ENCODE data around the gene TEC. TPM values are rescaled to one million over a fixed set of nuclear protein-coding genes. Genes with fewer than 3 reads are reported as not detected.

The TEC gene
- total RNA-seq, 1 experiment from 2014 or later = 4.5 TPM

DNA sequence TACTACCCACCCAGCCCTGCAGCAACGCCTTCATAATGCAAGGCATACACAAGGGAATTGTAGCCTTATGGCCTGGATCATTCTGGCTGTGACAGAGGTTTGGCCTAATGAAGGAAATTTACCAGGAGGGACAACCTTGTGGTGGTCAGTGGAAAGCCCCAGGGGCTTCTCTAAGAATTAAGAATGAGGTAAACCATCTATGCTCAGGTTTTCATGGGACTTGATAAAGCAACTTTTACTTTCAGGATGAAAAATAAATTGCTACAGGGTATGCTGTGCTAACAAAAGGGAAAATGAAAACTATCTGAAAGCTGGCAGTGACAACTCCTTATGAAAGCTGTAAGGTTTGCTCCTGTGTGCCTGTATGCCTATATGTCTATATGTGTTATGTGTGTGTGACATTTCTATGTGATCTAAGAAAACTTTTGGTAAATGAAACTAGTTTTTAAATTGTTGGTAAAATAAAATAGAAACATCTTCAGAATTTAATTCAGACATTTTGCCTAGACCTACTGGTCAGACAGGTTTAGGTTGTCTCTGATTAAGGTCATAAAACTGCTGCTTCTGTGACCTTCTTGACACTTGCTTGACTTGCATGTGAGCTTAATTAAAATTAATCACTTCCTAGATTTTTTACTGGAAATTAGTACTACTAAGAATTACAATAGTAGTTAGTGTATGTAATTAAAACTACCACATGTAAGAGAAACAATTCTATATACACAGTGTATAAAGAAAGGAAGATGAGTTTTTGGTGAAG, 115.7 kb downstream of the TEC start:
- DNase-seq (ENCODE audit: low read depth, low spot score) = no peak
- H3K27me3 ChIP-seq (ENCODE audit: insufficient read depth, low read length) = no peaks in the 10 kb centered on the region
- ChIA-PET CTCF (no interaction called here), POLR2A (no interaction called here), RAD21 (ENCODE audit: low non-redundant PET in 1 of 2, low total read pairs in 2 of 2, uncharacterized antibody in 2 of 2, unreplicated experiment in 2 of 2) (no interaction called here)
- H3K27ac ChIP-seq (ENCODE audit: low read depth, low read length) = no peak overlapping the region
- no peak for ATAC-seq
- H3K4me1 ChIP-seq (ENCODE audit: control insufficient read depth in 1 of 2, insufficient read depth in 2 of 2, low read length in 2 of 2) = no peaks in the 10 kb centered on the region
- no peaks in the 10 kb centered on the region for H3K79me2 ChIP-seq (ENCODE audit: insufficient read depth, low read length)
- H3K36me3 ChIP-seq (ENCODE audit: control insufficient read depth in 1 of 2, insufficient read depth in 2 of 2, low read length in 2 of 2) = peaks cover 2 to 9% of the 10 kb centered on the region in 2 experiments; a peak in 2 of 4 replicates
- H2AFZ ChIP-seq (ENCODE audit: low read depth, low read length, poor library complexity, severe bottlenecking) = no peak overlapping the region
- no peaks in the 10 kb centered on the region for H3K9me2 ChIP-seq (ENCODE audit: insufficient read depth)
- H3K9me3 ChIP-seq (ENCODE audit: control insufficient read depth in 1 of 2, insufficient read depth in 1 of 2, low read depth in 1 of 2, low read length in 2 of 2) = no peaks in the 10 kb centered on the region
- intact Hi-C loops (cut with micrococcal nuclease) = no loop called here
- H3K4me3 ChIP-seq (replicated peaks in 1 of 2; ENCODE audit: low read depth in 1 of 2, low read length in 2 of 2) = no peak overlapping the region
- no peak overlapping the region for H3K9ac ChIP-seq (ENCODE audit: low read length)
- no peak overlapping the region for H3K4me2 ChIP-seq (ENCODE audit: low read length)
- H4K20me1 ChIP-seq (ENCODE audit: insufficient read depth) = no peaks in the 10 kb centered on the region
- BruUV-seq (replicated peaks) = no TSS peak
- TF ChIP-seq EZH2 (IDR thresholded peaks at IDR 0.05) (no peak), CBX3 (IDR thresholded peaks at IDR 0.05; ENCODE audit: low read depth) (peak; percentile 51; the same call in 1 of the 2 replicates)

DNA sequence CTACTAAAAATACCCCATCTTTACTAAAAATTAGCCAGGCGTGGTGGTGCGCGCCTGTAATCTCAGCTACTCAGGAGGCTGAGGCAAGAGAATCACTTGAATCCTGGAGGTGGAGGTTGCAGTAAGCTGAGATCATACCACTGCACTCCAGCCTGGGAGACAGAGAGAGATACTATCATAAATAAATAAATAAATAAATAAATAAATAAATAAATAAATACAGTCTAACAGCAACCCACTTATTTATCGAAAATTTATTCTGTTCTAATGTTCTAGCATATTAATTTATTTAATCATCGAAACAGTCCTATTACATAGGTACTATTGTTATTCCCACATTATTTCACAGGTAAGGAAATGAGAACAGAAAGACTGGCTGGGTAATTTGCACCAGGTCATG, 117.4 kb downstream of the TEC start:
- Histone ChIP-seq H3K9me2 (ENCODE audit: insufficient read depth) (no peaks in the 10 kb centered on the region), H4K20me1 (ENCODE audit: insufficient read depth) (no peaks in the 10 kb centered on the region), H3K36me3 (ENCODE audit: control insufficient read depth in 1 of 2, insufficient read depth in 2 of 2, low read length in 2 of 2) (peaks cover 2 to 9% of the 10 kb centered on the region in 2 experiments; a peak in 2 of 4 replicates), H3K9ac (ENCODE audit: low read length) (no peak overlapping the region), H3K4me2 (ENCODE audit: low read length) (no peak overlapping the region), H3K79me2 (ENCODE audit: insufficient read depth, low read length) (no peaks in the 10 kb centered on the region), H3K27ac (ENCODE audit: low read depth, low read length) (no peak overlapping the region), H3K9me3 (ENCODE audit: control insufficient read depth in 1 of 2, insufficient read depth in 1 of 2, low read depth in 1 of 2, low read length in 2 of 2) (no peaks in the 10 kb centered on the region), H3K27me3 (ENCODE audit: insufficient read depth, low read length) (no peaks in the 10 kb centered on the region), H3K4me1 (ENCODE audit: control insufficient read depth in 1 of 2, insufficient read depth in 2 of 2, low read length in 2 of 2) (no peaks in the 10 kb centered on the region), H2AFZ (ENCODE audit: low read depth, low read length, poor library complexity, severe bottlenecking) (no peak overlapping the region), H3K4me3 (replicated peaks in 1 of 2; ENCODE audit: low read depth in 1 of 2, low read length in 2 of 2) (no peak overlapping the region)
- CTCF ChIA-PET = no interaction called here
- ATAC-seq (no peak), DNase-seq (ENCODE audit: low read depth, low spot score) (no peak)
- no TSS peak for BruUV-seq (replicated peaks)
- TF ChIP-seq SRF (IDR thresholded peaks at IDR 0.05; ENCODE audit: low read depth) (no peak), RAD21 (IDR thresholded peaks at IDR 0.05; ENCODE audit: low read depth) (no peak)
- intact Hi-C loops (cut with micrococcal nuclease) = no loop called here
- RAD21 ChIA-PET (ENCODE audit: low non-redundant PET in 1 of 2, low total read pairs in 2 of 2, uncharacterized antibody in 2 of 2, unreplicated experiment in 2 of 2) = no interaction called here
- POLR2A ChIA-PET = no interaction called here
